Lower lobe of right lung (tissue), 2 donors: ENCODE measurements around the gene PCED1A. TPM values are rescaled to one million over a fixed set of nuclear protein-coding genes. Genes with fewer than 3 reads are reported as not detected.

Source experiments
- ATAC-seq, 2 donors: fragments of 200-7000 bp; cut with Tn5 transposase; one replicate each; pipeline ENCODE4 v1.9.1; 2020 to 2022; ENCODE audit warnings: mild to moderate bottlenecking in 2 of 2, moderate library complexity in 2 of 2
- DNase-seq: peaks from one replicate; pipeline ENCODE4 v3.0.0-alpha.2; 2020
- H3K27ac ChIP-seq: fragments of 200-600 bp; one replicate; pipeline ENCODE4 v1.8.0; 2022
- H3K27me3 ChIP-seq: fragments of 200-600 bp; one replicate; pipeline ENCODE4 v1.8.0; 2022; ENCODE audit warnings: low read depth
- H3K36me3 ChIP-seq: fragments of 200-600 bp; one replicate; pipeline ENCODE4 v1.8.0; 2022; ENCODE audit warnings: mild to moderate bottlenecking
- H3K4me1 ChIP-seq: fragments of 200-600 bp; one replicate; pipeline ENCODE4 v1.8.0; 2022
- H3K4me3 ChIP-seq: fragments of 200-600 bp; one replicate; pipeline ENCODE4 v1.8.0; 2022; ENCODE audit warnings: mild to moderate bottlenecking
- H3K9me3 ChIP-seq: fragments of 200-600 bp; one replicate; pipeline ENCODE4 v1.8.0; 2022
- CTCF ChIP-seq: fragments of 200-600 bp; IDR thresholded peaks from one replicate; pipeline ENCODE4 v1.8.0; 2022; ENCODE audit warnings: antibody characterized with exemption, mild to moderate bottlenecking
- intact Hi-C: fragments of 100-400 bp; cut with DNase I; formaldehyde crosslinking; loops from one replicate; pipeline ENCODE4 v1.11.0; 2022
- total RNA-seq: library from RNA; stranded (reverse); fragmentation: NEBNext Ultra II Directional; extraction: Animal tissue kit (Norgen Biotek cat#: 25700); gene quantifications from one replicate; pipeline ENCODE4 v1.2.1, GENCODE V29; 2021
- donor health status: DM: no; HTN: yes; CAD: no; lungs with severe emphysema.

Gene PCED1A
- total RNA-seq, 1 donor from 2014 or later = 43.5 TPM

DNA sequence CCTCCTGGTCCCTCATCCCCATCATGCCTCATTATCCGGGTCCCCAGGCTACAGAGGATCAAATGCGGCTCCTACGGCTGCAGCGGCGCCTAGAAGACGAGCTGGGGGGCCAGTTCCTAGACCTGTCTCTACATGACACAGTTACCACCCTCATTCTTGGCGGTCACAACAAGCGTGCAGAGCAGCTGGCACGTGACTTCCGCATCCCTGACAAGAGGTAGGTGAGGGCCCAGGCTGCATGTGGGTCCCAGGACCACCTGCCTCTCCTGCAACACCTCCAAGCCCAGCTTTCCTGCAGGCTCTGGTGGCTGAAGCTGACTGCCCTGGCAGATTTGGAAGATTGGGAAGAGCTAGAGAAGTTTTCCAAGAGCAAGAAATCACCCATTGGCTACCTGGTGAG, 24.6 kb upstream of the PCED1A start:
- Histone ChIP-seq H3K27me3 (no peaks in the 10 kb centered on the region), H3K4me1 (no peaks in the 10 kb centered on the region), H3K27ac (no peak overlapping the region), H3K36me3 (peaks cover 67% of the 10 kb centered on the region), H3K4me3 (no peak overlapping the region), H3K9me3 (no peaks in the 10 kb centered on the region)
- no peak for DNase-seq
- intact Hi-C loops = no loop called here
- ATAC-seq = no peak
- no peak for TF ChIP-seq CTCF

- no peak overlapping the region for H3K4me3 ChIP-seq
- DNase-seq (no peak), ATAC-seq (no peak)
- H3K36me3 ChIP-seq = peaks cover 67% of the 10 kb centered on the region
- H3K27me3 ChIP-seq = no peaks in the 10 kb centered on the region
- intact Hi-C loops = no loop called here
- H3K27ac ChIP-seq = no peak overlapping the region
- H3K4me1 ChIP-seq = no peaks in the 10 kb centered on the region
- TF ChIP-seq CTCF = no peak
- no peaks in the 10 kb centered on the region for H3K9me3 ChIP-seq
Measured at GRCh38 chr20:2864626-2865025, 24.2 kb upstream of the PCED1A start.

DNA sequence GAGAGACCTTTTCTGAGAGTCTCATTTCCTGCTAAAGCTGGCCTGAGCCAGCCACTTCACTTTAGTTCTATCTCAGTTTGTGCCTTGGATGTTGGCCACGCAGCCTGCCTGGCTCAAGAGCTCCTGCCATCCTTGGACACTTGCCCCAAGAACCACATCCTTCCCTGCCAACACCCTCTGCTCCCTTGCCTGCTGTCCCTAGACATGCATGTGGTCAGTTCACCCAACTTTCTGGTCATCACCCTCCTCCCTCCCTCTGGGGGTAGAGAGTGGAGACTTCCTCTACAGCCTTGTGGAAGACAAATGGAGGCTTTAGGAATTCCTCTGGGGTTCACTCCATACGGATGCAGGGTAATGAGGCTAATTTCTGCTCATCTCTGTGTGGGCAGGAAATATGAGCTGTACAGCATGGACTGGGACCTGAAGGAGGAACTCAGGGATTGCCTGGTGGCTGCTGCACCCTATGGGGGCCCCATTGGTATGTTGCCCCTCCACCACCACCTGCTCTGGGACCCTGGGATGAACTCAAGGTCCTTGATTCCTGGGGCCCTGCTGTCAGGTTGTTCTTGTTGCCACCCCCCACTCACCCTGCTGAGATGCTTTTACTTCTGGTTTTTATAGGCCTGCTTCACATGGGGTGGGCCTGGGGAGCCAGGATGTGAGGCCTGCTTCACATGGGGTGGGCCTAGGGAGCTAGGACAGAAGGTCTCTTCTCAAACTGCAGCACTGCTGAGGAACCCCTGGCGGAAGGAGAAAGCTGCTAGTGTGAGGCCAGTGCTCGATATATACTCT, 19.1 kb upstream of the PCED1A start:
- no peak overlapping the region for H3K27ac ChIP-seq
- ATAC-seq (no peak), DNase-seq (no peak)
- no peaks in the 10 kb centered on the region for H3K9me3 ChIP-seq
- H3K4me3 ChIP-seq = no peak overlapping the region
- no peak for TF ChIP-seq CTCF
- no peaks in the 10 kb centered on the region for H3K4me1 ChIP-seq
- peaks cover 44% of the 10 kb centered on the region for H3K36me3 ChIP-seq
- H3K27me3 ChIP-seq = no peaks in the 10 kb centered on the region
- intact Hi-C loops = no loop called here

GRCh38 chr20:2858591-2858990, 18.1 kb upstream of the PCED1A start:
- DNase-seq (no peak), ATAC-seq (no peak)
- no peak overlapping the region for H3K4me3 ChIP-seq
- H3K27me3 ChIP-seq = no peaks in the 10 kb centered on the region
- TF ChIP-seq CTCF = no peak
- H3K9me3 ChIP-seq = no peaks in the 10 kb centered on the region
- H3K27ac ChIP-seq = no peak overlapping the region
- intact Hi-C loops = no loop called here
- H3K4me1 ChIP-seq = no peaks in the 10 kb centered on the region
- H3K36me3 ChIP-seq = peaks cover 35% of the 10 kb centered on the region

- no peaks in the 10 kb centered on the region for H3K9me3 ChIP-seq
- H3K4me1 ChIP-seq = no peaks in the 10 kb centered on the region
- no peaks in the 10 kb centered on the region for H3K27me3 ChIP-seq
- TF ChIP-seq CTCF = no peak
- no peak overlapping the region for H3K27ac ChIP-seq
- peaks cover 5% of the 10 kb centered on the region for H3K36me3 ChIP-seq
- no peak for DNase-seq
- intact Hi-C loops = no loop called here
- no peak for ATAC-seq
- no peak overlapping the region for H3K4me3 ChIP-seq
Measured at GRCh38 chr20:2851086-2851485, 10.6 kb upstream of the PCED1A start.
